GM12873 (cell line): Measurements from ENCODE around the gene PKP4.

Experiments used
- TF ChIP-seq, protein P1 (sequence below): IDR thresholded peaks from 2 replicates; pipeline ENCODE4 v1.5.1; 2012; ENCODE audit warnings: low read depth, mild to moderate bottlenecking, moderate library complexity, low read length, control low read depth; ENCODE audit not compliant: insufficient read depth; ENCODE audit errors: missing control alignments

The PKP4 gene, protein sequence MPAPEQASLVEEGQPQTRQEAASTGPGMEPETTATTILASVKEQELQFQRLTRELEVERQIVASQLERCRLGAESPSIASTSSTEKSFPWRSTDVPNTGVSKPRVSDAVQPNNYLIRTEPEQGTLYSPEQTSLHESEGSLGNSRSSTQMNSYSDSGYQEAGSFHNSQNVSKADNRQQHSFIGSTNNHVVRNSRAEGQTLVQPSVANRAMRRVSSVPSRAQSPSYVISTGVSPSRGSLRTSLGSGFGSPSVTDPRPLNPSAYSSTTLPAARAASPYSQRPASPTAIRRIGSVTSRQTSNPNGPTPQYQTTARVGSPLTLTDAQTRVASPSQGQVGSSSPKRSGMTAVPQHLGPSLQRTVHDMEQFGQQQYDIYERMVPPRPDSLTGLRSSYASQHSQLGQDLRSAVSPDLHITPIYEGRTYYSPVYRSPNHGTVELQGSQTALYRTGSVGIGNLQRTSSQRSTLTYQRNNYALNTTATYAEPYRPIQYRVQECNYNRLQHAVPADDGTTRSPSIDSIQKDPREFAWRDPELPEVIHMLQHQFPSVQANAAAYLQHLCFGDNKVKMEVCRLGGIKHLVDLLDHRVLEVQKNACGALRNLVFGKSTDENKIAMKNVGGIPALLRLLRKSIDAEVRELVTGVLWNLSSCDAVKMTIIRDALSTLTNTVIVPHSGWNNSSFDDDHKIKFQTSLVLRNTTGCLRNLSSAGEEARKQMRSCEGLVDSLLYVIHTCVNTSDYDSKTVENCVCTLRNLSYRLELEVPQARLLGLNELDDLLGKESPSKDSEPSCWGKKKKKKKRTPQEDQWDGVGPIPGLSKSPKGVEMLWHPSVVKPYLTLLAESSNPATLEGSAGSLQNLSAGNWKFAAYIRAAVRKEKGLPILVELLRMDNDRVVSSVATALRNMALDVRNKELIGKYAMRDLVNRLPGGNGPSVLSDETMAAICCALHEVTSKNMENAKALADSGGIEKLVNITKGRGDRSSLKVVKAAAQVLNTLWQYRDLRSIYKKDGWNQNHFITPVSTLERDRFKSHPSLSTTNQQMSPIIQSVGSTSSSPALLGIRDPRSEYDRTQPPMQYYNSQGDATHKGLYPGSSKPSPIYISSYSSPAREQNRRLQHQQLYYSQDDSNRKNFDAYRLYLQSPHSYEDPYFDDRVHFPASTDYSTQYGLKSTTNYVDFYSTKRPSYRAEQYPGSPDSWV

DNA sequence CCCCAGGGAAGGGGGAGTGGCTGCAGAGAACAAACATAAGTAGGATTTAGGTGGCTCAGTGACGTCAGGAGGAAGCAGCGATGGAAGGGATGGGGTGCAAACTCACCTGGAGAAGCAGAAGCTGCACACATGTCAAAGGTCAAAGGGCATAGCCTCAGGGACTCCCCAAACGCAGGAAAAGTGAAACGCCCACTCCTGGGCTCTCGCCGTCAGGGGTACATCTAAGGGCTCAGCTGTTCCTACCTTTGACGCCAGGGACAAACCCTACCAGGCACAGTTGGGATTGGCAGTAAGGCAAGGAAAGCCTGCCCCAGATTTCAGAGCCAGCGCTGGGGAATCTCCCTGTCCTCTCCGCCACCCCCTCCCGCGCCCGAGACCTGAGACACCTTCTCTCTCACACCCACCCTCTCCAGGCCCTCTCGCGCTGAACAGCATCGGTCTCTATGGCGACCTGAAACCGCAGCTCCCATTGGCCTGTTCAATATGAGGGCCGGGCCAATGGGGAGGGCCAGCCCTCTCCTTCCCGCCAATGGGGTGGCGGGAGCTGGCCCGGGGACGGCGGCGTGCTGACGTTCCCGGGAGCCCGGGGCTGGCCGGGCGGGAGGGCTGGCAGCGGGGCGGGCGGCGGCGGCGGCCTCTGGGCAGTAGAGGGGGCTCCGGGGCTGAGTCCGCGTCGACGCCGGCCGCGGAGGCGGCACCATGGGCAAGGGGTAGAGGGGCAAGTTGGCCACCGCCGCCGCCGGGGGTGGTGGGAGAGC lies at the start of gene PKP4, which contains the start of gene CCDC148:
Gene PKP4, plus strand, starts transcription at position 644 of the 758 bp plus-strand sequence. CDS start 76,233 bp downstream, outside the sequence.
Gene CCDC148, minus strand, starts transcription at position 445 of the 758 bp plus-strand sequence. Its CDS starts 314 bp downstream, at position 131.
- TF ChIP-seq, protein P1, sequence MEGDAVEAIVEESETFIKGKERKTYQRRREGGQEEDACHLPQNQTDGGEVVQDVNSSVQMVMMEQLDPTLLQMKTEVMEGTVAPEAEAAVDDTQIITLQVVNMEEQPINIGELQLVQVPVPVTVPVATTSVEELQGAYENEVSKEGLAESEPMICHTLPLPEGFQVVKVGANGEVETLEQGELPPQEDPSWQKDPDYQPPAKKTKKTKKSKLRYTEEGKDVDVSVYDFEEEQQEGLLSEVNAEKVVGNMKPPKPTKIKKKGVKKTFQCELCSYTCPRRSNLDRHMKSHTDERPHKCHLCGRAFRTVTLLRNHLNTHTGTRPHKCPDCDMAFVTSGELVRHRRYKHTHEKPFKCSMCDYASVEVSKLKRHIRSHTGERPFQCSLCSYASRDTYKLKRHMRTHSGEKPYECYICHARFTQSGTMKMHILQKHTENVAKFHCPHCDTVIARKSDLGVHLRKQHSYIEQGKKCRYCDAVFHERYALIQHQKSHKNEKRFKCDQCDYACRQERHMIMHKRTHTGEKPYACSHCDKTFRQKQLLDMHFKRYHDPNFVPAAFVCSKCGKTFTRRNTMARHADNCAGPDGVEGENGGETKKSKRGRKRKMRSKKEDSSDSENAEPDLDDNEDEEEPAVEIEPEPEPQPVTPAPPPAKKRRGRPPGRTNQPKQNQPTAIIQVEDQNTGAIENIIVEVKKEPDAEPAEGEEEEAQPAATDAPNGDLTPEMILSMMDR = no peak

DNA sequence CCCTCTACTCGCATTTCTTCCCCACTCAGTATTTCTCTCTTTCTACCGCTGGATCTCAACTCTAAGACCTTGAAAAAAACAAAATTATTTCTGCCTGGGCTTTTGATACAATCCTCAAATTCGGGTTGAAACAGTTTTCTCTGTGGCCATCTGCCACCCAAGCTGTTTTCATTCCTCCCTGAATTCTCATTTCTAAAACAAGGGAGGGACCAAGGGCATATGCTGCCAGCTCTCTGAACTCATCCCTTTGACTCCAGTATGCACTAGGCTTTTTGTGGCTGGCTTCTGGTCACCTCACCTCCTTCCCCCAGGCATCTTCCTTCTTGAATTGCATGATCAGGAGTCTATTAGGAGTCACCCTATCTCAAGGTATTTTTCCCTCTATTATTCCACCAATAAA lies 49.7 kb upstream of the PKP4 start:
- TF ChIP-seq, protein P1 = no peak

DNA sequence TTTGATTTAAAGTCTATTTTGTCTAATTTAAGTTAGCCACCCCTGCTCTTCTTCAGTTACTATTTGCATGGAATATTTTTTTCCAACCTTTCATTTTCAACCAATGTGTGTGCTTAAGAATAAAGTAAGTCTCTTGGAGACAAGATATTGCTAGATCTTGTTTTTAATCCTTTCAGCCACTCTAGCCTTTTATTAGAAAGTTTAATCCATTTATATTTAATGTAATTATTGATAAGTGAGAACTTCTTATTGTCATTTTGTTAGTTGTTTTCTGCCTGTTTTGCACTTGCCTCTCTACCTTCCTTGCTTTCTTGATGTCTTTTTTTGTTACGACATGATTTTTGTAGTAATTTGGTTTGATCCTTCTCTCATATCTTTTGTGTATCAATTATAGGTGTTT lies 46.6 kb upstream of the PKP4 start:
- TF ChIP-seq, protein P1 = no peak

DNA sequence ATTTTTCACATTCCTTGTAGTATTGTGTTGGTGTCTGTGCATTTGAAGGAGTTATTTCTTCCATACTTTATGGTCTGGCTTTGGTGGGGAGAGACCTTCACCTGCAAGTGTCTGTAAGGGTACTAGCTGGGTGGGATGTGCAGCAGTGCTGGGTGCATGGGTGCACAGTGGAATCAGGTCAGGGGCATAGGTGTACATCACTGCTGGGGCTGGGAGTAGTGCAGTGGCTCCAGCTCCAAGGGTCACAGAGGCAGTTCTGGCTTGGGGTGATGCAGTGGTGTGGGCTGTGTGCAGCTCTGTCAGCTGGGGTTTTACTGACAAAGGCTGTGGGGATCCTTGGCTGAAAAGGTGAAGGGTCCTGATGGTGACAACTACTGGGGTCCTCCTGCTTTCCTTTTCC lies 45.0 kb upstream of the PKP4 start:
- TF ChIP-seq, protein P1 = no peak

DNA sequence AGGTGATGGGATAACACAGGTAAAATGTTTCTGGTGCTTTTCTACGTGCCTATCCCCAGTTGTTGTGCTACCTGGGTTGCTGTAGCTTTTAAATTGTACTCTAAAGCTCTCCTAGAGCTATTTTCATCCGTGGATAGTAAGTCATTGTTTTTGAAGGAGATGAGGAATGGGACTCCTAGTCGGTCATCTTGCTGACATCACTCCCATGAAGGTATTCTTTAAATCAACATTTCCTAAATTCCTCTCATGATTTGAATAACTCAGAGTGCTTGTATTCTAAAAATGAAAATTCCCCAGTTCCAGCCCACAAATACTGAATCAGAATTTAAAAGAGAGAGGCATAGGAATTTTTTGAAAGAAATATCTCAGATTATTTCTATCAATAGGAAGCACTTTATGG lies 44.5 kb upstream of the PKP4 start:
- TF ChIP-seq, protein P1 = no peak

DNA sequence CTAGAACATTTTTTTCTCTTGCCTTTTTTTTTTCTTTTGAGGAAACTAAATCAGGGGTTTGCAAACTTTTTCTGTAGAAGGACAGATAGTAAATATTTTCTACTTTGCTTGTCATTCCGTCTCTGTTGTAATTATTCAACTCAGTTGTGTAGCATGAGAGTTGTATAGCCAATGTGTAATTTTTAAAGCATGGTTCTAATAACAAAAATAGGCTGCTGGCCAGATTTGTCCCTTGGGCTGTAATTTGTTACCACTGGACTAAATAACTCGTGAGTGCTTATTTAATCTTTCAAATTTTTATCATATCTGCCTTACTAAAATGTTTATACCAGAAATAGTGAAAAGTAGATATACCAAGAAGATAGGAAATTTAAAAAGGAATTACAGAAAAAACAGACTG lies 43.2 kb upstream of the PKP4 start:
- TF ChIP-seq, protein P1 = no peak
